Gastroesophageal sphincter (tissue), 3 donors: ENCODE measurements around the gene RIOK3.

ENCODE experiments used
- CTCF ChIP-seq, 4 experiments: fragments of 200-600 bp in 2 of 4; fragments of 450-650 bp in 2 of 4; sonication (generic) in 1 of 4; IDR thresholded peaks; one replicate each; pipeline ENCODE4 v1.5.1; 2017 to 2019; ENCODE audit warnings: antibody characterized with exemption in 4 of 4, mild to moderate bottlenecking in 2 of 4, moderate library complexity in 2 of 4
- EP300 ChIP-seq: sonication (generic); formaldehyde crosslinking; IDR thresholded peaks from one replicate; pipeline ENCODE4 v1.6.1; 2017; ENCODE audit warnings: antibody characterized with exemption, mild to moderate bottlenecking
- POLR2A ChIP-seq, 2 donors: fragments of 450-650 bp; IDR thresholded peaks; one replicate each; pipeline ENCODE4 v1.6.1; 2017; ENCODE audit warnings: antibody characterized with exemption in 2 of 2, mild to moderate bottlenecking in 2 of 2, moderate library complexity in 1 of 2
- POLR2AphosphoS5 ChIP-seq: sonication (generic); formaldehyde crosslinking; IDR thresholded peaks from one replicate; pipeline ENCODE4 v1.6.1; 2017; ENCODE audit warnings: antibody characterized with exemption

GRCh38 chr18:23501626-23502025 lies 48.5 kb downstream of the RIOK3 start:
- TF ChIP-seq CTCF (IDR thresholded peaks at IDR 0.05) = no peak
- no peak for TF ChIP-seq POLR2AphosphoS5
- TF ChIP-seq POLR2A (IDR thresholded peaks at IDR 0.05) = no peak
- no peak for TF ChIP-seq EP300
